Testis (tissue), 2 donors: ENCODE results near the gene ZMIZ1.

ENCODE experiments used
- CTCF ChIP-seq, 3 experiments: fragments of 450-650 bp in 2 of 3; fragments of 200-600 bp in 1 of 3; sonication (generic) in 1 of 3; IDR thresholded peaks; one replicate each; pipeline ENCODE4 v1.5.1; 2016 to 2019; ENCODE audit warnings: antibody characterized with exemption in 3 of 3, mild to moderate bottlenecking in 2 of 3, moderate library complexity in 1 of 3
- POLR2A ChIP-seq: fragments of 450-650 bp; IDR thresholded peaks from one replicate; pipeline ENCODE4 v1.6.1; 2017; ENCODE audit warnings: antibody characterized with exemption, mild to moderate bottlenecking, moderate library complexity

DNA sequence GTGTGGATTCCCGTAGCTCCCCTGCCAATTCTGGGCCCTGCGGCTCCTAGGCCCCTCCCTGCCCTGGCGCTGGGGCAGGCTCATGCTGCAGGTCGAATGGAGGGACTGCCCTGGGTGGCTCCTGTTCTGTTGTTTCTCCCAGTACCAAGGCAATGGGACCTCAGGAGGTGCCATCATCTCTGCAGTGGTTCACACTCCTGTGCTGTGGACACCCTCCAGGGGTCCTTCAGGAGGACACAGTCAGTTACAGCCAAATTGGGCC, 138.3 kb downstream of the ZMIZ1 start:
- TF ChIP-seq CTCF (IDR thresholded peaks at IDR 0.05) (no peak), POLR2A (no peak)
